ENCODE results near the gene TRAM2. TPM values are rescaled to one million over a fixed set of nuclear protein-coding genes. Genes with fewer than 3 reads are reported as not detected.
A peak's percentile ranks its signal among the peaks of the same experiment; 100 is the strongest.

Gene TRAM2
- total RNA-seq, 1 donor from 2014 or later = 320 TPM

GRCh38 chr6:52512199-52512598, 64.7 kb downstream of the TRAM2 start:
- Mint-ChIP-seq H3K4me1 (ENCODE audit: unreplicated experiment) (peaks cover 98% of the 10 kb centered on the region), H3K27ac (ENCODE audit: unreplicated experiment) (peak overlapping the region; percentile 99), H3K27me3 (ENCODE audit: unreplicated experiment) (no peaks in the 10 kb centered on the region), H3K36me3 (ENCODE audit: unreplicated experiment) (peaks cover 89% of the 10 kb centered on the region), H3K9me3 (ENCODE audit: unreplicated experiment) (no peaks in the 10 kb centered on the region), H3K4me3 (ENCODE audit: unreplicated experiment) (peak overlapping the region; percentile 49)
- no peak for DNase-seq (ENCODE audit: extremely low spot score, unreplicated experiment)
- TF ChIP-seq CTCF (IDR thresholded peaks at IDR 0.05) = no peak

GRCh38 chr6:52511572-52512151, 65.2 kb downstream of the TRAM2 start:
- peak overlapping the region; percentile 49 for H3K4me3 Mint-ChIP-seq (ENCODE audit: unreplicated experiment)
- H3K4me1 Mint-ChIP-seq (ENCODE audit: unreplicated experiment) = peaks cover 93% of the 10 kb centered on the region
- peak overlapping the region; percentile 99 for H3K27ac Mint-ChIP-seq (ENCODE audit: unreplicated experiment)
- no peaks in the 10 kb centered on the region for H3K9me3 Mint-ChIP-seq (ENCODE audit: unreplicated experiment)
- no peaks in the 10 kb centered on the region for H3K27me3 Mint-ChIP-seq (ENCODE audit: unreplicated experiment)
- peaks cover 86% of the 10 kb centered on the region for H3K36me3 Mint-ChIP-seq (ENCODE audit: unreplicated experiment)
- TF ChIP-seq CTCF (IDR thresholded peaks at IDR 0.05) = no peak
- DNase-seq (ENCODE audit: extremely low spot score, unreplicated experiment) = no peak

- H3K27me3 Mint-ChIP-seq (ENCODE audit: unreplicated experiment) = no peaks in the 10 kb centered on the region
- DNase-seq (ENCODE audit: extremely low spot score, unreplicated experiment) = no peak
- H3K9me3 Mint-ChIP-seq (ENCODE audit: unreplicated experiment) = no peaks in the 10 kb centered on the region
- no peak for TF ChIP-seq CTCF (IDR thresholded peaks at IDR 0.05)
- peak overlapping the region; percentile 99 for H3K27ac Mint-ChIP-seq (ENCODE audit: unreplicated experiment)
- peaks cover 85% of the 10 kb centered on the region for H3K36me3 Mint-ChIP-seq (ENCODE audit: unreplicated experiment)
- H3K4me1 Mint-ChIP-seq (ENCODE audit: unreplicated experiment) = peaks cover 89% of the 10 kb centered on the region
- no peak overlapping the region for H3K4me3 Mint-ChIP-seq (ENCODE audit: unreplicated experiment)
Observed at GRCh38 chr6:52511163-52511562, 65.7 kb downstream of the TRAM2 start.

- TF ChIP-seq CTCF (IDR thresholded peaks at IDR 0.05) = no peak
- Mint-ChIP-seq H3K36me3 (ENCODE audit: unreplicated experiment) (peaks cover 82% of the 10 kb centered on the region), H3K27ac (ENCODE audit: unreplicated experiment) (peak overlapping the region; percentile 99), H3K27me3 (ENCODE audit: unreplicated experiment) (no peaks in the 10 kb centered on the region), H3K9me3 (ENCODE audit: unreplicated experiment) (no peaks in the 10 kb centered on the region), H3K4me1 (ENCODE audit: unreplicated experiment) (peaks cover 88% of the 10 kb centered on the region), H3K4me3 (ENCODE audit: unreplicated experiment) (no peak overlapping the region)
- no peak for DNase-seq (ENCODE audit: extremely low spot score, unreplicated experiment)
Observed at GRCh38 chr6:52510213-52510562, 66.7 kb downstream of the TRAM2 start.

- no peak for DNase-seq (ENCODE audit: extremely low spot score, unreplicated experiment)
- Mint-ChIP-seq H3K27me3 (ENCODE audit: unreplicated experiment) (no peaks in the 10 kb centered on the region), H3K9me3 (ENCODE audit: unreplicated experiment) (no peaks in the 10 kb centered on the region), H3K27ac (ENCODE audit: unreplicated experiment) (peak overlapping the region; percentile 99), H3K4me3 (ENCODE audit: unreplicated experiment) (peak overlapping the region; percentile 18), H3K4me1 (ENCODE audit: unreplicated experiment) (peaks cover 88% of the 10 kb centered on the region), H3K36me3 (ENCODE audit: unreplicated experiment) (peaks cover 82% of the 10 kb centered on the region)
- no peak for TF ChIP-seq CTCF (IDR thresholded peaks at IDR 0.05)
Observed at GRCh38 chr6:52509281-52510212, 67.3 kb downstream of the TRAM2 start.
